Eye (tissue), 1 donor: Measurements from ENCODE around the gene TKT.
"Not testable (repeated sequence)": the region's sequence is repeated elsewhere in the genome, so short reads cannot be mapped to it uniquely, and the experiment has no call there.

Source experiments
- DNase-seq: peaks from one replicate; pipeline ENCODE4 v3.0.0-alpha.2; 2015

Gene TKT

GRCh38 chr3:53259427-53260259 is 3.8 kb upstream of the TKT start:
- no peak for DNase-seq

GRCh38 chr3:53258600-53259426 is 3.0 kb upstream of the TKT start:
- no peak for DNase-seq

GRCh38 chr3:53257465-53257864 is 1.6 kb upstream of the TKT start:
- DNase-seq: no peak

GRCh38 chr3:53256704-53257055 is 858 bp upstream of the TKT start:
- no peak for DNase-seq

- DNase-seq: peak; percentile 79
Observed at GRCh38 chr3:53255423-53255774, 423 bp downstream of the TKT start.

GRCh38 chr3:53254509-53255422 is 1.1 kb downstream of the TKT start:
- DNase-seq: peak; percentile 89

GRCh38 chr3:53253707-53254508 is 1.9 kb downstream of the TKT start:
- DNase-seq: no peak

- DNase-seq: not testable (repeated sequence)
Observed at GRCh38 chr3:53252947-53253322, 2.9 kb downstream of the TKT start.

- no peak for DNase-seq
Observed at GRCh38 chr3:53252096-53252946, 3.5 kb downstream of the TKT start.

- DNase-seq: no peak
Observed at GRCh38 chr3:53250881-53251605, 4.8 kb downstream of the TKT start.

- no peak for DNase-seq
Observed at GRCh38 chr3:53250453-53250852, 5.4 kb downstream of the TKT start.

- DNase-seq: no peak
Observed at GRCh38 chr3:53248161-53248560, 7.7 kb downstream of the TKT start.

GRCh38 chr3:53247619-53248018 is 8.2 kb downstream of the TKT start:
- no peak for DNase-seq

- no peak for DNase-seq
Observed at GRCh38 chr3:53244271-53244670, 11.6 kb downstream of the TKT start.

GRCh38 chr3:53243785-53244184 is 12.0 kb downstream of the TKT start:
- no peak for DNase-seq

- peak; percentile 77 for DNase-seq
Observed at GRCh38 chr3:53243165-53243564, 12.7 kb downstream of the TKT start.

- DNase-seq: no peak
Observed at GRCh38 chr3:53242642-53243041, 13.2 kb downstream of the TKT start.

- no peak for DNase-seq
Observed at GRCh38 chr3:53242155-53242554, 13.7 kb downstream of the TKT start.

- no peak for DNase-seq
Observed at GRCh38 chr3:53240989-53241972, 14.5 kb downstream of the TKT start.
